HCT116 (cell line): ENCODE measurements around the gene PPP1R1A.

Experiments used
- FOSL1 ChIP-seq: IDR thresholded peaks from 2 replicates; pipeline ENCODE4 v1.6.1; 2012; ENCODE audit warnings: low read depth
- POLR2AphosphoS5 ChIP-seq: IDR thresholded peaks from 2 replicates; pipeline ENCODE4 v1.6.1; 2011; ENCODE audit warnings: mild to moderate bottlenecking, low read depth, low read length, moderate library complexity

- TF ChIP-seq POLR2AphosphoS5 = no peak
- no peak for TF ChIP-seq FOSL1
Observed at GRCh38 chr12:54628186-54628846, 39.9 kb upstream of the PPP1R1A start.
